Hippocampal formation (tissue), 2 donors: Measurements from ENCODE around the gene DUS1L.
A peak's percentile ranks its signal among the peaks of the same experiment; 100 is the strongest.

Experiments used
- DNase-seq, 2 donors: peaks; one replicate each; lab custom pipeline; 2025; lab: John Stamatoyannopoulos, UW

The DUS1L gene

GRCh38 chr17:82055023-82055964 lies 10.3 kb downstream of the DUS1L start:
- no peak for DNase-seq

GRCh38 chr17:82054351-82055022 lies 11.1 kb downstream of the DUS1L start:
- no peak for DNase-seq

- no peak for DNase-seq
These were observed 11.9 kb downstream of the DUS1L start for GRCh38 chr17:82053556-82054263.

GRCh38 chr17:82053130-82053529 lies 12.5 kb downstream of the DUS1L start:
- DNase-seq: no peak

GRCh38 chr17:82052638-82053059 lies 13.0 kb downstream of the DUS1L start:
- no peak for DNase-seq

- peak; percentile 4 to 74 for DNase-seq
These were observed 13.6 kb downstream of the DUS1L start, which contains the start of the genes GPS1 and RFNG for GRCh38 chr17:82051776-82052637. TSS of gene GPS1 (plus strand) at chr17:82051898. CDS start at chr17:82051932, 34 bp downstream. TSS of gene RFNG (minus strand) at chr17:82051811. CDS start at chr17:82051766, 45 bp downstream.

GRCh38 chr17:82050761-82051641 lies 14.6 kb downstream of the DUS1L start:
- no peak for DNase-seq

GRCh38 chr17:82050152-82050760 lies 15.3 kb downstream of the DUS1L start:
- no peak for DNase-seq

GRCh38 chr17:82049521-82049971 lies 16.1 kb downstream of the DUS1L start:
- DNase-seq: no peak

- DNase-seq: no peak
These were observed 16.5 kb downstream of the DUS1L start for GRCh38 chr17:82049106-82049505.

- no peak for DNase-seq
These were observed 17.0 kb downstream of the DUS1L start for GRCh38 chr17:82048571-82048971.

- no peak for DNase-seq
These were observed 17.6 kb downstream of the DUS1L start for GRCh38 chr17:82047914-82048570.

- no peak for DNase-seq
These were observed 18.2 kb downstream of the DUS1L start for GRCh38 chr17:82047379-82047778.

- no peak for DNase-seq
These were observed 18.7 kb downstream of the DUS1L start for GRCh38 chr17:82046903-82047302.

GRCh38 chr17:82045936-82046484 lies 19.6 kb downstream of the DUS1L start:
- no peak for DNase-seq

GRCh38 chr17:82043507-82043906 lies 22.1 kb downstream of the DUS1L start:
- DNase-seq: no peak

GRCh38 chr17:82042649-82043048 lies 23.0 kb downstream of the DUS1L start:
- no peak for DNase-seq

- DNase-seq: no peak
These were observed 24.3 kb downstream of the DUS1L start for GRCh38 chr17:82041144-82041814.
